Keratinocyte (primary cell): ENCODE results near the gene C5orf52. TPM values are rescaled to one million over a fixed set of nuclear protein-coding genes. Genes with fewer than 3 reads are reported as not detected.

Experiments
- DNase-seq: peaks from one replicate; pipeline ENCODE4 v3.0.0-alpha.2; 2011; ENCODE audit warnings: low read depth, missing footprints, low spot score
- FAIRE-seq: peaks from 2 replicates; lab custom pipeline; 2011; peaks lifted over from hg19 to GRCh38; lab: Jason Lieb, UNC
- H2AFZ ChIP-seq: 2 replicates; pipeline ENCODE4 v1.6.0; 2012; ENCODE audit warnings: low read length, control low read depth, inconsistent platforms; ENCODE audit not compliant: control insufficient read depth
- H3K27ac ChIP-seq: 2 replicates; pipeline ENCODE4 v1.5.1; 2011; ENCODE audit warnings: low read length; ENCODE audit not compliant: control insufficient read depth, insufficient read depth
- H3K27me3 ChIP-seq: 3 replicates; pipeline ENCODE4 v1.6.0; 2011; ENCODE audit warnings: low read length; ENCODE audit not compliant: control insufficient read depth, insufficient read depth; ENCODE audit errors: extremely low read depth
- H3K36me3 ChIP-seq, 2 experiments: 2 replicates in 1 of 2; 3 replicates in 1 of 2; pipeline ENCODE4 v1.5.1; 2011; ENCODE audit warnings: low read length in 2 of 2, mild to moderate bottlenecking in 1 of 2; ENCODE audit not compliant: control insufficient read depth in 2 of 2, insufficient read depth in 2 of 2; ENCODE audit errors: extremely low read depth in 1 of 2
- H3K4me1 ChIP-seq: 3 replicates; pipeline ENCODE4 v1.5.1; 2011; ENCODE audit warnings: low read length; ENCODE audit not compliant: control insufficient read depth, insufficient read depth; ENCODE audit errors: extremely low read depth
- H3K4me2 ChIP-seq: 3 replicates; pipeline ENCODE4 v1.6.0; 2011; ENCODE audit warnings: low read depth, low read length; ENCODE audit not compliant: control insufficient read depth, insufficient read depth; ENCODE audit errors: extremely low read depth
- H3K4me3 ChIP-seq, 3 experiments: fragments of 200-600 bp in 1 of 3; sonication (generic) in 1 of 3; 2 replicates in 2 of 3; 3 replicates in 1 of 3; pipeline ENCODE4 v1.5.1; 2011 to 2016; ENCODE audit warnings: low read length in 3 of 3, mild to moderate bottlenecking in 3 of 3, control low read depth in 2 of 3, inconsistent platforms in 1 of 3, low read depth in 1 of 3, mixed read lengths in 1 of 3, mixed run types in 1 of 3, moderate library complexity in 1 of 3; ENCODE audit not compliant: control insufficient read depth in 2 of 3, insufficient read depth in 2 of 3; ENCODE audit errors: extremely low read depth in 1 of 3
- H3K79me2 ChIP-seq: 2 replicates; pipeline ENCODE4 v1.6.0; 2012; ENCODE audit warnings: low read length; ENCODE audit not compliant: control insufficient read depth, insufficient read depth
- H3K9ac ChIP-seq: 3 replicates; pipeline ENCODE4 v1.6.0; 2011; ENCODE audit warnings: low read length; ENCODE audit not compliant: control insufficient read depth, insufficient read depth; ENCODE audit errors: extremely low read depth
- H3K9me1 ChIP-seq: 3 replicates; pipeline ENCODE4 v1.6.0; 2011; ENCODE audit warnings: low read length; ENCODE audit not compliant: control insufficient read depth, insufficient read depth; ENCODE audit errors: extremely low read depth
- H3K9me3 ChIP-seq: 2 replicates; pipeline ENCODE4 v1.5.1; 2012; ENCODE audit warnings: low read depth, low read length; ENCODE audit not compliant: control insufficient read depth
- H4K20me1 ChIP-seq: 3 replicates; pipeline ENCODE4 v1.6.0; 2011; ENCODE audit warnings: low read length; ENCODE audit not compliant: control insufficient read depth, insufficient read depth; ENCODE audit errors: extremely low read depth
- EZH2 ChIP-seq: IDR thresholded peaks from one replicate; pipeline ENCODE4 v1.6.1; 2012; ENCODE audit warnings: inconsistent platforms, mild to moderate bottlenecking, low read length, moderate library complexity
- dilution Hi-C: fragments of 300-500 bp; cut with MboI; formaldehyde crosslinking; loops from one replicate; pipeline ENCODE4 v1.7.0; 2020; ENCODE audit warnings: low sequenced_read_pairs; ENCODE audit not compliant: extremely low pct_ligation_motif_present
- polyA plus RNA-seq, 5 experiments: library from polyadenylated mRNA; depleted of rRNA in 3 of 5; stranded (reverse) in 3 of 5; stranded (forward) in 1 of 5; unstranded in 1 of 5; fragments of >200 nt; gene quantifications; 1 replicate in 1 of 5; 2 replicates in 3 of 5; 3 replicates in 1 of 5; pipeline versions ENCODE4 v1.2.1 to v1.2.3, GENCODE V29; 2011 to 2012; ENCODE audit warnings: missing spikeins in 2 of 5, low read depth in 1 of 5, low replicate concordance in 1 of 5
- TF ChIP-seq, protein P1 (sequence below), 3 experiments: IDR thresholded peaks in 1 of 3; conservative IDR thresholded peaks in 1 of 3; optimal IDR thresholded peaks in 1 of 3; 2 replicates in 2 of 3; 3 replicates in 1 of 3; pipeline versions ENCODE3 to v1.5.1; 2011; ENCODE audit warnings: low read length in 3 of 3, mild to moderate bottlenecking in 3 of 3, moderate library complexity in 2 of 3, control low read depth in 1 of 3, inconsistent platforms in 1 of 3; ENCODE audit not compliant: insufficient read depth in 2 of 3; ENCODE audit errors: extremely low read depth in 1 of 3

C5orf52 gene
- polyA plus RNA-seq, 1 donor (not counting 4 experiments of a cell fraction or from before 2014, with no cell fraction given), result not detected

DNA sequence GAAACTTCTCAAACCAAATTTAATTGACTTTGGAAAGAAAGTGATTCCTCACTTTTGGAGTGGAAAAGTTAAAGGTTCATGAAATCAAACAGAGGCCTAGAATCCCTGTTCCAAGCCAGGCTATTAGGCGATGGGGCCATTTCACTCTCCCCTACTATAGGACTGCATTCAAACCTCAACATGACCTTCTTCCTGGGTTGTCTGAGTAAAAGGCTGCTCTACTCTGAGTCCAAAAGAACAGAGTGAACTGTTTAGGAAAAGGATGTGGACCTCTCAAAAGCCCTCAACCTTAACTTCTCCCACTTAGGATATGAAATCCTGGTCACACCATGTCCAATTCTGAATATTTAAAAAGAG is 15.8 kb downstream of the C5orf52 start:
- Histone ChIP-seq H3K9me3 (no peaks in the 10 kb centered on the region), H3K4me1 (no peaks in the 10 kb centered on the region), H4K20me1 (no peaks in the 10 kb centered on the region), H3K4me2 (no peak overlapping the region), H2AFZ (no peak overlapping the region), H3K27me3 (no peaks in the 10 kb centered on the region), H3K36me3 (no peaks in the 10 kb centered on the region), H3K4me3 (no peak overlapping the region), H3K9ac (no peak overlapping the region), H3K27ac (no peak overlapping the region), H3K79me2 (no peaks in the 10 kb centered on the region), H3K9me1 (no peaks in the 10 kb centered on the region)
- DNase-seq, result no peak
- TF ChIP-seq, protein P1, sequence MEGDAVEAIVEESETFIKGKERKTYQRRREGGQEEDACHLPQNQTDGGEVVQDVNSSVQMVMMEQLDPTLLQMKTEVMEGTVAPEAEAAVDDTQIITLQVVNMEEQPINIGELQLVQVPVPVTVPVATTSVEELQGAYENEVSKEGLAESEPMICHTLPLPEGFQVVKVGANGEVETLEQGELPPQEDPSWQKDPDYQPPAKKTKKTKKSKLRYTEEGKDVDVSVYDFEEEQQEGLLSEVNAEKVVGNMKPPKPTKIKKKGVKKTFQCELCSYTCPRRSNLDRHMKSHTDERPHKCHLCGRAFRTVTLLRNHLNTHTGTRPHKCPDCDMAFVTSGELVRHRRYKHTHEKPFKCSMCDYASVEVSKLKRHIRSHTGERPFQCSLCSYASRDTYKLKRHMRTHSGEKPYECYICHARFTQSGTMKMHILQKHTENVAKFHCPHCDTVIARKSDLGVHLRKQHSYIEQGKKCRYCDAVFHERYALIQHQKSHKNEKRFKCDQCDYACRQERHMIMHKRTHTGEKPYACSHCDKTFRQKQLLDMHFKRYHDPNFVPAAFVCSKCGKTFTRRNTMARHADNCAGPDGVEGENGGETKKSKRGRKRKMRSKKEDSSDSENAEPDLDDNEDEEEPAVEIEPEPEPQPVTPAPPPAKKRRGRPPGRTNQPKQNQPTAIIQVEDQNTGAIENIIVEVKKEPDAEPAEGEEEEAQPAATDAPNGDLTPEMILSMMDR (optimal IDR thresholded peaks at IDR 0.05 in 1 of 3, IDR thresholded peaks at IDR 0.05 in 1 of 3, conservative IDR thresholded peaks at IDR 0.05 in 1 of 3; ENCODE audit: extremely low read depth in 1 of 3, insufficient read depth in 2 of 3, low read length in 3 of 3), result no peak
- no peak for TF ChIP-seq EZH2
- FAIRE-seq, result no peak
- dilution Hi-C loops, result no loop called here

DNA sequence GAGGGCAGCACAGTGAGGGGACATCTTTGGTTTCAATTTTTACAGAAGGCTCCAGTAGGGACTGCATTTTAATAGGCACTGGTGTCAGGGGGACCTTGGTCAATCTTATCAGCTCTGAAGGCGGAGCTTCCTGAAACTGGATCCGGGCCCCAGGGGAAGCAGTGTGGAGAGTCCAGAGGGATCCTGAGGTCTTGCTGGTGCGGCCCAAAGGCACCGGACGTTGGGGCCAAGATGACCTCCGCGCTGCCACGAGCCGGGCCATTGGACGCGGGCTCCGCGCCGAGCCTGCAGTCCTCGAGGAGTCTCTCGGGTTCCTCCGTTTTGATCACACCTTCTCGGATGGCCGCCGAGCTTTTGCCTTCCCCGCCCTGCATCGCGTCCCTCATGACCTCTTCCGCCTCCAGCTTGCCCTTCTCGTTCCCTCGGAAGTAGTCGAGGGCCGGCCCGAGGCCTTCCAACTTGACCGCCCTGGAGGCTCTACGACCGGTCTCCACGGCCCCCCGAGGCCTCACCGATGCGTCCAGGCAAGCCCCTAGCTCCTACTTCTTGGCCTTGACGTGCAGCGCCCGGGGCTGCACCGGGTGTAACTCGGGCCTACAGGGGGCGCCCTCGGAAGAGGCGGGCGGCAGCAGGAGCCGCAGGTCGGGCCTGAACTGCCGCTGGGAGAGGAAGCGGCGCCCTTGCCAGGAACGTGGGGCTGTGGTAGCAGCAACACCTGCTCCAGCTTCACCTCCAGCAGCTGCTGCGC is 18.8 kb downstream of the C5orf52 start:
- H3K9me3 ChIP-seq, result no peaks in the 10 kb centered on the region
- dilution Hi-C loops, result no loop called here
- H3K4me2 ChIP-seq, result no peak overlapping the region
- no peaks in the 10 kb centered on the region for H3K9me1 ChIP-seq
- H2AFZ ChIP-seq, result no peak overlapping the region
- no peak overlapping the region for H3K4me3 ChIP-seq
- no peak for FAIRE-seq
- no peaks in the 10 kb centered on the region for H3K4me1 ChIP-seq
- H4K20me1 ChIP-seq, result no peaks in the 10 kb centered on the region
- no peaks in the 10 kb centered on the region for H3K79me2 ChIP-seq
- H3K27ac ChIP-seq, result no peak overlapping the region
- H3K27me3 ChIP-seq, result no peaks in the 10 kb centered on the region
- no peak for DNase-seq
- TF ChIP-seq, protein P1 (optimal IDR thresholded peaks at IDR 0.05 in 1 of 3, IDR thresholded peaks at IDR 0.05 in 1 of 3, conservative IDR thresholded peaks at IDR 0.05 in 1 of 3; ENCODE audit: extremely low read depth in 1 of 3, insufficient read depth in 2 of 3, low read length in 3 of 3), result peak in 1 of 3 experiments; percentile 18
- TF ChIP-seq EZH2, result no peak
- H3K9ac ChIP-seq, result no peak overlapping the region
- H3K36me3 ChIP-seq, result no peaks in the 10 kb centered on the region
